Left ventricle myocardium superior (tissue), 1 donor: ENCODE measurements around the gene YIF1B. TPM values are rescaled to one million over a fixed set of nuclear protein-coding genes. Genes with fewer than 3 reads are reported as not detected.

Experiments used
- ATAC-seq: fragments of 200-7000 bp; cut with Tn5 transposase; one replicate; pipeline ENCODE4 v1.9.1; 2020; ENCODE audit warnings: mild to moderate bottlenecking, moderate library complexity
- DNase-seq: peaks from one replicate; pipeline ENCODE4 v3.0.0-alpha.2; 2020
- intact Hi-C: fragments of 100-400 bp; cut with micrococcal nuclease; formaldehyde crosslinking; loops from one replicate; pipeline ENCODE4 v1.11.0; 2022
- total RNA-seq: library from RNA; stranded (reverse); fragmentation: NEBNext Ultra II Directional; extraction: Animal tissue kit (Norgen Biotek cat#: 25700); gene quantifications from one replicate; pipeline ENCODE4 v1.2.1, GENCODE V29; 2021
- donor health status: DM: no; HTN: yes; CAD: no; lungs with severe emphysema.

Gene YIF1B
- total RNA-seq, 1 donor from 2014 or later: 33.8 TPM

- no peak for DNase-seq
- intact Hi-C loops: no loop called here
- no peak for ATAC-seq
Observed at GRCh38 chr19:38308006-38308766, 7.6 kb downstream of the YIF1B start.

- intact Hi-C loops: no loop called here
- ATAC-seq: no peak
- DNase-seq: no peak
Observed at GRCh38 chr19:38307597-38307996, 8.2 kb downstream of the YIF1B start.

- no peak for ATAC-seq
- DNase-seq: no peak
- intact Hi-C loops: no loop called here
Observed at GRCh38 chr19:38307076-38307475, 8.7 kb downstream of the YIF1B start.

GRCh38 chr19:38306236-38306635 lies 9.5 kb downstream of the YIF1B start:
- ATAC-seq: no peak
- DNase-seq: no peak
- intact Hi-C loops: no loop called here

- peak; percentile 57 for DNase-seq
- intact Hi-C loops: no loop called here
- peak; percentile 74 for ATAC-seq
Observed at GRCh38 chr19:38304866-38305429, 10.8 kb downstream of the YIF1B start.

- DNase-seq (no peak), ATAC-seq (peak; percentile 12)
- intact Hi-C loops: no loop called here
Observed at GRCh38 chr19:38304352-38304865, 11.3 kb downstream of the YIF1B start.

- intact Hi-C loops: no loop called here
- ATAC-seq (peak; percentile 61), DNase-seq (no peak)
Observed at GRCh38 chr19:38303517-38304351, 12.0 kb downstream of the YIF1B start, which contains the start of gene C19orf33. TSS of gene C19orf33 (plus strand) at chr19:38304251. CDS start at chr19:38304262, 11 bp downstream.

GRCh38 chr19:38298821-38299680 lies 16.7 kb downstream of the YIF1B start:
- intact Hi-C loops: no loop called here
- DNase-seq: no peak
- ATAC-seq: no peak

- intact Hi-C loops: no loop called here
- no peak for ATAC-seq
- DNase-seq: no peak
Observed at GRCh38 chr19:38294090-38294489, 21.7 kb downstream of the YIF1B start.

- ATAC-seq (no peak), DNase-seq (no peak)
- intact Hi-C loops: no loop called here
Observed at GRCh38 chr19:38293281-38293680, 22.5 kb downstream of the YIF1B start.

- intact Hi-C loops: no loop called here
- DNase-seq (no peak), ATAC-seq (no peak)
Observed at GRCh38 chr19:38291855-38292254, 23.9 kb downstream of the YIF1B start.

- ATAC-seq: no peak
- intact Hi-C loops: no loop called here
- DNase-seq: no peak
Observed at GRCh38 chr19:38290631-38291147, 25.1 kb downstream of the YIF1B start.

- intact Hi-C loops: no loop called here
- DNase-seq (no peak), ATAC-seq (no peak)
Observed at GRCh38 chr19:38289955-38290354, 25.8 kb downstream of the YIF1B start.

- DNase-seq: no peak
- ATAC-seq: no peak
- intact Hi-C loops: no loop called here
Observed at GRCh38 chr19:38288123-38288855, 27.5 kb downstream of the YIF1B start.

GRCh38 chr19:38287604-38288003 lies 28.1 kb downstream of the YIF1B start:
- intact Hi-C loops: no loop called here
- DNase-seq (no peak), ATAC-seq (peak; percentile 30)

- intact Hi-C loops: no loop called here
- ATAC-seq: no peak
- no peak for DNase-seq
Observed at GRCh38 chr19:38285567-38285966, 30.2 kb downstream of the YIF1B start.

GRCh38 chr19:38284422-38284821 lies 31.3 kb downstream of the YIF1B start:
- ATAC-seq: peak; percentile 30
- no peak for DNase-seq
- intact Hi-C loops: no loop called here

GRCh38 chr19:38283271-38283670 lies 32.5 kb downstream of the YIF1B start:
- DNase-seq (no peak), ATAC-seq (no peak)
- intact Hi-C loops: no loop called here
